ENCODE data around the gene MTARC1. TPM values are rescaled to one million over a fixed set of nuclear protein-coding genes. Genes with fewer than 3 reads are reported as not detected.

Gene MTARC1
- total and polyA plus RNA-seq, 10 of the 15 experiments (the other 5 are each of a cell fraction or from before 2014, with no cell fraction given): 0.23 to 1.5 (median 0.48) TPM

- RAD21 ChIA-PET (ENCODE audit: unreplicated experiment): interaction anchor here (1.0 to 1.2 kb wide), 2 partner anchors 65 to 549 kb away, joined by 3 read pairs; no protein-coding TSS in a partner anchor
- H2AFZ ChIP-seq (ENCODE audit: control insufficient read depth, low read depth, low read length): no peak overlapping the region; the same call in 1 of the 2 replicates
- 51% methylated on average over 5 of the region's 5 CpGs for WGBS (ENCODE audit: insufficient coverage, insufficient replicate concordance, low lambda C conversion rate, missing lambda C conversion rate)
Measured at GRCh38 chr1:220768126-220768601, 18.5 kb upstream of the MTARC1 start.

More at GRCh38 chr1:220768126-220768601, 18.5 kb upstream of the MTARC1 start:
- TF ChIP-seq CUX1 (IDR thresholded peaks at IDR 0.05; ENCODE audit: insufficient replicate concordance, low read depth, low read length): no peak
- TF ChIP-seq ZNF274 (IDR thresholded peaks at IDR 0.05; ENCODE audit: insufficient read depth, insufficient read length): no peak
- peak; percentile 27 for TF ChIP-seq SMAD1 (IDR thresholded peaks at IDR 0.05; ENCODE audit: low read depth, partially characterized antibody)
- TF ChIP-seq DPF2 (IDR thresholded peaks at IDR 0.05): 0 out of 2 replicates have a peak, but pooled peaks have one; percentile 19
- TF ChIP-seq, protein P1, sequence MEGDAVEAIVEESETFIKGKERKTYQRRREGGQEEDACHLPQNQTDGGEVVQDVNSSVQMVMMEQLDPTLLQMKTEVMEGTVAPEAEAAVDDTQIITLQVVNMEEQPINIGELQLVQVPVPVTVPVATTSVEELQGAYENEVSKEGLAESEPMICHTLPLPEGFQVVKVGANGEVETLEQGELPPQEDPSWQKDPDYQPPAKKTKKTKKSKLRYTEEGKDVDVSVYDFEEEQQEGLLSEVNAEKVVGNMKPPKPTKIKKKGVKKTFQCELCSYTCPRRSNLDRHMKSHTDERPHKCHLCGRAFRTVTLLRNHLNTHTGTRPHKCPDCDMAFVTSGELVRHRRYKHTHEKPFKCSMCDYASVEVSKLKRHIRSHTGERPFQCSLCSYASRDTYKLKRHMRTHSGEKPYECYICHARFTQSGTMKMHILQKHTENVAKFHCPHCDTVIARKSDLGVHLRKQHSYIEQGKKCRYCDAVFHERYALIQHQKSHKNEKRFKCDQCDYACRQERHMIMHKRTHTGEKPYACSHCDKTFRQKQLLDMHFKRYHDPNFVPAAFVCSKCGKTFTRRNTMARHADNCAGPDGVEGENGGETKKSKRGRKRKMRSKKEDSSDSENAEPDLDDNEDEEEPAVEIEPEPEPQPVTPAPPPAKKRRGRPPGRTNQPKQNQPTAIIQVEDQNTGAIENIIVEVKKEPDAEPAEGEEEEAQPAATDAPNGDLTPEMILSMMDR (IDR thresholded peaks at IDR 0.05 in 2 of 3, conservative IDR thresholded peaks at IDR 0.05 in 1 of 3; ENCODE audit: control insufficient read depth in 2 of 3, extremely low read depth in 1 of 3, insufficient read depth in 1 of 3, low read depth in 3 of 3, low read length in 3 of 3): peak in 2 of 3 experiments; percentile 2 to 14; a peak in 1 of 6 replicates
- TF ChIP-seq NR2F1 (conservative IDR thresholded peaks at IDR 0.05): 0 out of 2 replicates have a peak, but pooled peaks have one; percentile 30
- no peak for TF ChIP-seq EZH2 (IDR thresholded peaks at IDR 0.05; ENCODE audit: borderline replicate concordance, control insufficient read depth, low read depth, low read length)
- no peak for TF ChIP-seq PML (IDR thresholded peaks at IDR 0.05; ENCODE audit: low read length)
- DNase-seq (ENCODE audit: low read depth, low spot score): no peak
- Histone ChIP-seq H3K27ac (ENCODE audit: control insufficient read depth, insufficient read depth) (no peak overlapping the region), H3K4me3 (no peak overlapping the region), H3K9ac (ENCODE audit: control insufficient read depth, insufficient read depth, low read length) (no peak overlapping the region), H3K36me3 (ENCODE audit: control insufficient read depth in 2 of 2, insufficient read depth in 2 of 2, low read length in 1 of 2) (no peaks in the 10 kb centered on the region), H3K79me2 (ENCODE audit: control insufficient read depth, insufficient read depth, low read length) (no peaks in the 10 kb centered on the region), H3K9me3 (replicated peaks; ENCODE audit: control insufficient read depth, insufficient read depth, low read length) (no peaks in the 10 kb centered on the region; the same call in 2 of the 3 replicates), H4K20me1 (ENCODE audit: control insufficient read depth, insufficient read depth) (no peaks in the 10 kb centered on the region), H3K4me2 (ENCODE audit: control insufficient read depth, insufficient read depth) (peak overlapping the region; percentile 22; the same call in 1 of the 2 replicates), H3K27me3 (replicated peaks in 1 of 2; ENCODE audit: control insufficient read depth in 2 of 2, insufficient read depth in 2 of 2, low read length in 1 of 2) (no peaks in the 10 kb centered on the region), H3K4me1 (ENCODE audit: control insufficient read depth, insufficient read depth, low read length) (no peaks in the 10 kb centered on the region; the same call in none of the 2 replicates)
- ChIA-PET CTCF (interaction anchor here (1.0 to 2.5 kb wide), 3 partner anchors 8 to 35 kb away, joined by 3 to 8 read pairs (median 4); no protein-coding TSS in a partner anchor), SMC1A (ENCODE audit: uncharacterized antibody, unreplicated experiment) (interaction anchor here (0.8 to 1.1 kb wide), 4 partner anchors 9 to 30 kb away, joined by 3 to 8 read pairs (median 4); no protein-coding TSS in a partner anchor), POLR2A (interaction anchor here (0.6 kb wide), 1 partner anchor 544 kb away, joined by 10 read pairs; no protein-coding TSS in a partner anchor)
- FAIRE-seq: no peak
- in situ Hi-C loops (cut with MboI) (no loop called here), intact Hi-C loops (cut with micrococcal nuclease; ENCODE audit: unreplicated experiment) (no loop called here)
- ATAC-seq: peak; percentile 47
- BruUV-seq (replicated peaks): no TSS peak

All from GM12878 (cell line).